PC-3 (cell line): Measurements from ENCODE around the gene GRK1. TPM values are rescaled to one million over a fixed set of nuclear protein-coding genes. Genes with fewer than 3 reads are reported as not detected.
A peak's percentile ranks its signal among the peaks of the same experiment; 100 is the strongest.

ENCODE experiments used
- ATAC-seq: fragments of 200-7000 bp; cut with Tn5 transposase; 2 replicates; pipeline ENCODE4 v1.9.1; 2020; ENCODE audit warnings: mild to moderate bottlenecking, moderate library complexity
- BruUV-seq: library from RNA; stranded (reverse); fragments of 400-500 nt; replicated peaks from 2 replicates; lab custom pipeline; 2021; lab: Mats Ljungman, UMichigan
- CTCF ChIA-PET: fragments of 300-600 bp; sonication (Branson Sonifier 250); formaldehyde crosslinking; loops from one replicate; lab custom pipeline; 2022; ENCODE audit warnings: antibody characterized with exemption; lab: Charles Lee
- POLR2A ChIA-PET: fragments of 300-600 bp; sonication (Branson Sonifier 250); formaldehyde crosslinking; loops from one replicate; lab custom pipeline; 2022; ENCODE audit warnings: antibody characterized with exemption; ENCODE audit not compliant: unreplicated experiment; lab: Charles Lee
- DNase-seq: peaks from one replicate; pipeline ENCODE4 v3.0.0-alpha.2; 2015
- H2AFZ ChIP-seq: fragments of 300-600 bp; sonication (generic); 2 replicates; pipeline ENCODE4 v1.6.0; 2016; ENCODE audit warnings: antibody characterized with exemption, low read length
- H3F3A ChIP-seq: fragments of 300-600 bp; sonication (generic); one replicate; pipeline ENCODE4 v1.6.0; 2017; ENCODE audit warnings: antibody characterized with exemption, low read length, control low read depth, mild to moderate bottlenecking; ENCODE audit not compliant: unreplicated experiment
- H3K27ac ChIP-seq: fragments of 300-600 bp; sonication (generic); 2 replicates; pipeline ENCODE4 v1.5.1; 2016; ENCODE audit warnings: mild to moderate bottlenecking, low read length
- H3K27me3 ChIP-seq: fragments of 300-600 bp; sonication (generic); 2 replicates; pipeline ENCODE4 v1.6.1; 2016; ENCODE audit warnings: low read length, mixed read lengths
- H3K36me3 ChIP-seq: fragments of 300-600 bp; sonication (generic); 2 replicates; pipeline ENCODE4 v1.6.1; 2016; ENCODE audit warnings: low read depth, mixed run types, low read length, mixed read lengths
- H3K4me1 ChIP-seq: fragments of 300-600 bp; sonication (generic); 2 replicates; pipeline ENCODE4 v1.5.1; 2016; ENCODE audit warnings: low read length; ENCODE audit not compliant: insufficient read depth
- H3K4me2 ChIP-seq: fragments of 300-600 bp; sonication (generic); 2 replicates; pipeline ENCODE4 v1.6.0; 2016; ENCODE audit warnings: low read length
- H3K4me3 ChIP-seq: fragments of 300-600 bp; sonication (generic); 2 replicates; pipeline ENCODE4 v1.5.1; 2016; ENCODE audit warnings: mild to moderate bottlenecking, low read length, mixed read lengths
- H3K79me2 ChIP-seq: fragments of 300-600 bp; sonication (generic); 2 replicates; pipeline ENCODE4 v1.6.1; 2017; ENCODE audit warnings: low read length, mixed read lengths
- H3K9ac ChIP-seq: fragments of 300-600 bp; sonication (generic); 2 replicates; pipeline ENCODE4 v1.6.0; 2016; ENCODE audit warnings: mild to moderate bottlenecking, low read length
- H3K9me2 ChIP-seq: fragments of 300-600 bp; sonication (generic); replicated peaks from 2 replicates; pipeline ENCODE4 v1.6.1; 2016; ENCODE audit warnings: mixed run types, low read length, mixed read lengths
- H3K9me3 ChIP-seq: fragments of 300-600 bp; sonication (generic); 2 replicates; pipeline ENCODE4 v1.6.1; 2016; ENCODE audit warnings: low read length, mixed read lengths
- H4K20me1 ChIP-seq: fragments of 300-600 bp; sonication (generic); 2 replicates; pipeline ENCODE4 v1.6.1; 2016; ENCODE audit warnings: low read length, mixed read lengths
- CTCF ChIP-seq: fragments of 300-600 bp; sonication (generic); conservative IDR thresholded peaks from 2 replicates; pipeline ENCODE4 v1.5.1; 2017; ENCODE audit warnings: antibody characterized with exemption, low read depth, mild to moderate bottlenecking, low read length
- EZH2 ChIP-seq: fragments of 300-600 bp; sonication (generic); IDR thresholded peaks from one replicate; pipeline ENCODE4 v1.6.1; 2017; ENCODE audit warnings: antibody characterized with exemption, mild to moderate bottlenecking, low read length; ENCODE audit not compliant: unreplicated experiment
- EZH2phosphoT487 ChIP-seq: fragments of 300-600 bp; sonication (generic); IDR thresholded peaks from 2 replicates; pipeline ENCODE4 v1.6.1; 2018; ENCODE audit warnings: mild to moderate bottlenecking, antibody characterized with exemption, low read length, borderline replicate concordance
- intact Hi-C: fragments of 100-400 bp; cut with micrococcal nuclease; formaldehyde crosslinking; loops from 2 replicates; pipeline ENCODE4 v1.9.0; 2023
- total RNA-seq: library from RNA; depleted of rRNA; stranded (reverse); fragments of >200 nt; gene quantifications from 2 replicates; pipeline ENCODE4 v1.2.3, GENCODE V29; 2014

Gene GRK1
- total RNA-seq, 1 experiment from 2014 or later: not detected

- ChIA-PET CTCF (no interaction called here), POLR2A (no interaction called here)
- Histone ChIP-seq H3K9ac (no peak overlapping the region), H3F3A (no peaks in the 10 kb centered on the region), H3K9me2 (no peaks in the 10 kb centered on the region), H3K4me1 (peaks cover 35% of the 10 kb centered on the region), H4K20me1 (no peaks in the 10 kb centered on the region), H3K4me2 (no peak overlapping the region), H3K27me3 (no peaks in the 10 kb centered on the region), H3K4me3 (no peak overlapping the region), H3K79me2 (peaks cover 6% of the 10 kb centered on the region; the same call in 1 of the 2 replicates), H3K27ac (peak overlapping the region; percentile 92), H2AFZ (no peak overlapping the region), H3K9me3 (no peaks in the 10 kb centered on the region), H3K36me3 (peaks cover 9% of the 10 kb centered on the region; the same call in 1 of the 2 replicates)
- TF ChIP-seq CTCF (no peak), EZH2phosphoT487 (no peak), EZH2 (no peak)
- BruUV-seq: no TSS peak
- ATAC-seq: peak; percentile 36
- peak; percentile 22 for DNase-seq
- intact Hi-C loops: no loop called here
These were observed 103.9 kb downstream of the GRK1 start for GRCh38 chr13:113770937-113771336.

- peaks cover 6% of the 10 kb centered on the region; the same call in 1 of the 2 replicates for H3K79me2 ChIP-seq
- H3K36me3 ChIP-seq: peaks cover 9% of the 10 kb centered on the region; the same call in 1 of the 2 replicates
- no peaks in the 10 kb centered on the region for H3K9me3 ChIP-seq
- H2AFZ ChIP-seq: peak overlapping the region; percentile 48; the same call in 1 of the 2 replicates
- peak overlapping the region; percentile 25; the same call in 1 of the 2 replicates for H3K9ac ChIP-seq
- H4K20me1 ChIP-seq: no peaks in the 10 kb centered on the region
- intact Hi-C loops: no loop called here
- no peak overlapping the region for H3K4me3 ChIP-seq
- H3K27me3 ChIP-seq: no peaks in the 10 kb centered on the region
- DNase-seq: peak; percentile 78
- peak; percentile 60 for ATAC-seq
- peak overlapping the region; percentile 92 for H3K27ac ChIP-seq
- H3K9me2 ChIP-seq: no peaks in the 10 kb centered on the region
- peaks cover 35% of the 10 kb centered on the region for H3K4me1 ChIP-seq
- CTCF ChIA-PET: no interaction called here
- no peak for TF ChIP-seq EZH2phosphoT487
- TF ChIP-seq CTCF: no peak
- no peak for TF ChIP-seq EZH2
- TSS peak; percentile 69 for BruUV-seq
- POLR2A ChIA-PET: no interaction called here
- no peaks in the 10 kb centered on the region for H3F3A ChIP-seq
- H3K4me2 ChIP-seq: peak overlapping the region; percentile 46
These were observed 104.8 kb downstream of the GRK1 start for GRCh38 chr13:113771709-113772331.
